ENCODE results near the gene GP1BA.

DNA sequence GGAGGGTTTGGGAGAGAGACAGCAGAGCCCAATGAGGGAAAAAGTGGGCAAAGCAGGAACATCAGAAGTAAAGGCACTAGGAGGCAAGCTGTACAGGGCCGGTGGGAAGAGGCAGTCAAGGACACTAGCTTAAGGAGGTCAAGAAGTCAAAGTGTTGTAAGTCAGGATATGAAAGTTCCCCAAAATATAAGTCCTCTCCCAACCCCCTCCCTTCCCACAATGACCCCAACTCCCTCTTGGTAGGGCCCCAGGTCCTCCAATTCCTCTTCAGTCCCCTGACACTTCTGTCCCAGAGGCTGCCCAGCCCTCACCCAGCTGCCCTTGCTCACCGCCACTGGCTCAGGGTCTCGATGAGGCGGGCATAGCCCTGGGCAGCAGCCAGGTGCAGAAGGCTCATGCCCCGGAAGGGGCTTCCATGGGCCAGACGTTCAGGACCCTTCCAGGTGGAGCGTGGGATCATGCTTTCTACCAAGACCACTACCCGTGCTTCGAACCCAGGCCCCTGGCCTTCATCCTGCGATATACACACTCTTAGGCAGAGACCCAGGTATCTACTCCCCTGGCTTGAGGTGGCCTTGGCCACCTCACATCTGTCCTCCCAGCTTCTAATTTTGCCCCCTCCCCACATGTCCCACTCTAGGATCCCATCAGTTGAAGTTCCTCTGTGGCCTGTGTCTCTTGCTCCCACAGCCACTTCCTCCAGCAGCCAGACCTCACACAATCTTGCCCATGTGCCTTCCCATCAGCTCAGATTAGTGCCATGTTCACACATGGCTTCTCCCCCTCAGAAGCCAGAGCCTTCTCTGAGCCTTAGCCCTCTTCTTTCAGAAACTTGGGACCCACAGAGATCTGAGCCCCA, 41.4 kb downstream of the GP1BA start:
- TF ChIP-seq TCF12 (IDR thresholded peaks at IDR 0.05; ENCODE audit: low read depth) (no peak), RAD21 (IDR thresholded peaks at IDR 0.05; ENCODE audit: low read depth) (no peak)
- TF ChIP-seq, protein P1, sequence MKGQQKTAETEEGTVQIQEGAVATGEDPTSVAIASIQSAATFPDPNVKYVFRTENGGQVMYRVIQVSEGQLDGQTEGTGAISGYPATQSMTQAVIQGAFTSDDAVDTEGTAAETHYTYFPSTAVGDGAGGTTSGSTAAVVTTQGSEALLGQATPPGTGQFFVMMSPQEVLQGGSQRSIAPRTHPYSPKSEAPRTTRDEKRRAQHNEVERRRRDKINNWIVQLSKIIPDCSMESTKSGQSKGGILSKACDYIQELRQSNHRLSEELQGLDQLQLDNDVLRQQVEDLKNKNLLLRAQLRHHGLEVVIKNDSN (IDR thresholded peaks at IDR 0.05) = no peak
